ENCODE data around the gene ZBTB38.

The ZBTB38 gene

DNA sequence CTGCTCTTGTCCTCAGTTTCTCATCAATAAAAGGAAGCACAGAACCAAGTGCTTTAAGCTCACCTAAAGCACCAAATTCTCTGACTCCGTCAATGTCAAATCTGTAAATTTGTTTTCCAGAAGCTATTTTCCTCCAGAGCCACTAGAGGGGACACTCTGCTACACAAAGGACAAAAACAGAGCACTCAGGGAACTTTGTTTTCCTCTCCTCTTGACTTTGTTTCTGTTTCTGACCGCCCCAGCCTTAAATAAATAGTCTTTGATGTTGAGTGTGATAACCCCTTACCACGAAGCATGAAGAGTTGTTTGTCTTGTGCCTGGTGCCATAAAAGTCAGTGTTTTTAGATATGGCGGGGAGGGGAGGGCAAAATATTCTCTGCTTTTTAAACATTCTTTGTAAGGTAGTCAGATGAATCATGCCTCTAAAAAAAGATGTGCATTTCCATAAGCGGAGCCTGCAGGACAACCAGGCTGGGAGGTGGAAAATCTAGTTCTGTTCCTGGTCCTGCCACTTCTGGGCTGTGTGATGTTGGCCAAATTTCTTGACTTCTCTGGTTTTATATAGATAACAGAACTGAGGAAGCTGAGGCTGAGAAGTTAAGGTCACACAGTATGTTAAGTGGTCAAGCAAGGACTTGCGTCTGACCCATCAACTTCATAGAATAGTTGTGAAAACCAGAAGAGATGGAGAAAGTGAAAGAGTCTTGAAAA lies 7.3 kb upstream of the ZBTB38 start:
- H3K4me1 ChIP-seq (ENCODE audit: insufficient read depth, poor library complexity, severe bottlenecking) = peaks cover 13% of the 10 kb centered on the region
- ATAC-seq (ENCODE audit: low read depth) = peak; percentile 73
- H3K27me3 ChIP-seq (ENCODE audit: insufficient read depth, poor library complexity, severe bottlenecking) = no peaks in the 10 kb centered on the region
- peak overlapping the region; percentile 16 for H3K27ac ChIP-seq (ENCODE audit: poor library complexity, severe bottlenecking)
- H3K9me3 ChIP-seq (ENCODE audit: severe bottlenecking) = no peaks in the 10 kb centered on the region
- no peaks in the 10 kb centered on the region for H3K36me3 ChIP-seq (ENCODE audit: low read depth)
- H3K4me3 ChIP-seq (ENCODE audit: severe bottlenecking) = no peak overlapping the region
- DNase-seq (ENCODE audit: low spot score) = no peak
- TF ChIP-seq, protein P1, sequence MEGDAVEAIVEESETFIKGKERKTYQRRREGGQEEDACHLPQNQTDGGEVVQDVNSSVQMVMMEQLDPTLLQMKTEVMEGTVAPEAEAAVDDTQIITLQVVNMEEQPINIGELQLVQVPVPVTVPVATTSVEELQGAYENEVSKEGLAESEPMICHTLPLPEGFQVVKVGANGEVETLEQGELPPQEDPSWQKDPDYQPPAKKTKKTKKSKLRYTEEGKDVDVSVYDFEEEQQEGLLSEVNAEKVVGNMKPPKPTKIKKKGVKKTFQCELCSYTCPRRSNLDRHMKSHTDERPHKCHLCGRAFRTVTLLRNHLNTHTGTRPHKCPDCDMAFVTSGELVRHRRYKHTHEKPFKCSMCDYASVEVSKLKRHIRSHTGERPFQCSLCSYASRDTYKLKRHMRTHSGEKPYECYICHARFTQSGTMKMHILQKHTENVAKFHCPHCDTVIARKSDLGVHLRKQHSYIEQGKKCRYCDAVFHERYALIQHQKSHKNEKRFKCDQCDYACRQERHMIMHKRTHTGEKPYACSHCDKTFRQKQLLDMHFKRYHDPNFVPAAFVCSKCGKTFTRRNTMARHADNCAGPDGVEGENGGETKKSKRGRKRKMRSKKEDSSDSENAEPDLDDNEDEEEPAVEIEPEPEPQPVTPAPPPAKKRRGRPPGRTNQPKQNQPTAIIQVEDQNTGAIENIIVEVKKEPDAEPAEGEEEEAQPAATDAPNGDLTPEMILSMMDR (IDR thresholded peaks at IDR 0.05; ENCODE audit: poor library complexity, severe bottlenecking) = peak; percentile 93

DNA sequence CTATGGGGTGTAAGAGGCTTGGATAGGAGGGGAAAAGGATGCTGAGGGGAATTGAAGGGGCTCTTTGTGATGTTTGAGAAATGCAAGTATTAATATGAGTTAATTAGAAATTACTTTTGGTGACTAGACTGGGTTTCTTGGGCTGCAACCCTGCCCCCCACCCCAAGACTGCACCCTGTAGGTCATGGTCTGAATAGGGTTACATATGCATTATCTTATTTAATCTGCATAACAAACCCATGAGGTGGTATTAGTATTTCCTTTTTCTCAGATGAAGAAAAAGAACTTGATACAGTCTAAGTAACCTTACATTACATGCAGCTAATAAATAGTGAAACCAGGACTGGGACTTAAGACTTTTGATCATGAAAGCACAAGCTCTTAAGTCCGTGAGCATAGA lies 5.6 kb upstream of the ZBTB38 start:
- Histone ChIP-seq H3K4me3 (ENCODE audit: severe bottlenecking) (no peak overlapping the region), H3K27me3 (ENCODE audit: insufficient read depth, poor library complexity, severe bottlenecking) (no peaks in the 10 kb centered on the region), H3K27ac (ENCODE audit: poor library complexity, severe bottlenecking) (peak overlapping the region; percentile 16), H3K4me1 (ENCODE audit: insufficient read depth, poor library complexity, severe bottlenecking) (peaks cover 30% of the 10 kb centered on the region), H3K36me3 (ENCODE audit: low read depth) (no peaks in the 10 kb centered on the region), H3K9me3 (ENCODE audit: severe bottlenecking) (no peaks in the 10 kb centered on the region)
- TF ChIP-seq, protein P1 (IDR thresholded peaks at IDR 0.05; ENCODE audit: poor library complexity, severe bottlenecking) = no peak
- ATAC-seq (ENCODE audit: low read depth) = no peak
- no peak for DNase-seq (ENCODE audit: low spot score)

DNA sequence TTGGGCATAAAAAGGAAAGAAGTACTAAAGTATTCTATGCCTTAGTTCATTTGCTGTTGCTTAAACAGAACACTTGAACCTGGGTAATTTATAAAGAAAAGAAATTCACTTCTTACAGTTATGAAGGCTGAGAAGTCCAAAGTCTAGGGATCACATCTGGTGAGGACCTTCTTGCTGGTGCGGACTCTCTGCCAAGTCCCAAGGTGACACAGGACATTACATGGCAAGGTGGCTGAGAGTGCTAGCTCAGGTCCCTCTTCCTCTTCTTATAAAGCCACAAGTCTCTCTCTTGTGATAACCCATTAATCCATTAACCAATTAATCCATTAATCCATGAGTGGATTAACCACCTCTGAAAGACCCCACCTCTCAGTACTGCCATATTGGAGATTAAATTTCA lies 3.1 kb upstream of the ZBTB38 start:
- DNase-seq (ENCODE audit: low spot score) (no peak), ATAC-seq (ENCODE audit: low read depth) (no peak)
- H3K36me3 ChIP-seq (ENCODE audit: low read depth) = peaks cover 5% of the 10 kb centered on the region

DNA sequence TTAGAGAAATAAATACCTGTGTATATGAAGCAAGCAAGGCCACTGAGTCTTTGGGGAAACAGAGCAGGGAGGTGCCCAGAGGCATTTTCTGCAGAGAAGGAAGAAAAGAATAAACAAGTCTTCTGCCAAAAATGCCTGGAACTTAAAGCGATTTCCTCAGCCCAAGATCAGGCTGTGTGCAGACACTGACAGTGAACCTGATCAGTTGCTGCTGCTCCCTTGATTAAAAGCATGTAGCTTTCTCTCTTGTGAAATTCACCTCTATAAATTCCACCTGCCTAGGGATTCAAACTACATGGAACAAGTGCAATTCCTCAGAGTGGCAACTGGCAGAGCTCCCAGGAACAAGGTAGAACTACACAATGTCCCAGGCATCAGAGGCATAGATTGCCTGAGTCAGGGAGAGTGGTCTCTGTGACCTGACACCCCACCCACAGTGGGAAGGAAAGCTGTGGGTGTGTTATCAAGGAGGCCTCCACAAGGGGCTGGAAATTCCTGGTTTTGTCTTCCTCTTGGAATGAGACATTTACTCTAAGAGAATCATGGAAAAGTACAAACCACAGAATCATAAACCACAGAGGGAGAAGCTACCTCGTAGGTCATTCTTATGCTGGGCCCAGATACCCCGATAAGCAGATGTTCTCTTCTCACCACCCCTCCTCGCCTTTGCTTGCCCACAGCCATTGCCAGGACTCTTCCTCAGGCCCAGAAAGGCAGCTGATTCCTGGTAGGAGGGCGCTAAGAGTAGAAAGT lies 1.8 kb upstream of the ZBTB38 start:
- H3K27ac ChIP-seq (ENCODE audit: poor library complexity, severe bottlenecking) = peak overlapping the region; percentile 99
- DNase-seq (ENCODE audit: low spot score) = peak; percentile 74

More for the DNA sequence above, 3.1 kb upstream of the ZBTB38 start:
- Histone ChIP-seq H3K27ac (ENCODE audit: poor library complexity, severe bottlenecking) (peak overlapping the region; percentile 99), H3K4me1 (ENCODE audit: insufficient read depth, poor library complexity, severe bottlenecking) (peaks cover 53% of the 10 kb centered on the region), H3K27me3 (ENCODE audit: insufficient read depth, poor library complexity, severe bottlenecking) (no peaks in the 10 kb centered on the region), H3K9me3 (ENCODE audit: severe bottlenecking) (no peaks in the 10 kb centered on the region), H3K4me3 (ENCODE audit: severe bottlenecking) (no peak overlapping the region)
- TF ChIP-seq, protein P1 (IDR thresholded peaks at IDR 0.05; ENCODE audit: poor library complexity, severe bottlenecking) = no peak

More for the DNA sequence above, 1.8 kb upstream of the ZBTB38 start:
- no peaks in the 10 kb centered on the region for H3K27me3 ChIP-seq (ENCODE audit: insufficient read depth, poor library complexity, severe bottlenecking)
- H3K9me3 ChIP-seq (ENCODE audit: severe bottlenecking) = no peaks in the 10 kb centered on the region
- H3K36me3 ChIP-seq (ENCODE audit: low read depth) = peaks cover 10% of the 10 kb centered on the region
- H3K4me1 ChIP-seq (ENCODE audit: insufficient read depth, poor library complexity, severe bottlenecking) = peaks cover 48% of the 10 kb centered on the region
- TF ChIP-seq, protein P1 (IDR thresholded peaks at IDR 0.05; ENCODE audit: poor library complexity, severe bottlenecking) = no peak
- ATAC-seq (ENCODE audit: low read depth) = peak; percentile 37
- H3K4me3 ChIP-seq (ENCODE audit: severe bottlenecking) = no peak overlapping the region

All from RWPE2 (cell line).